ENCODE measurements around the gene TANK.
A peak's percentile ranks its signal among the peaks of the same experiment; 100 is the strongest.
"Not testable (repeated sequence)": the region's sequence is repeated elsewhere in the genome, so short reads cannot be mapped to it uniquely, and the experiment has no call there.

The TANK gene

DNA sequence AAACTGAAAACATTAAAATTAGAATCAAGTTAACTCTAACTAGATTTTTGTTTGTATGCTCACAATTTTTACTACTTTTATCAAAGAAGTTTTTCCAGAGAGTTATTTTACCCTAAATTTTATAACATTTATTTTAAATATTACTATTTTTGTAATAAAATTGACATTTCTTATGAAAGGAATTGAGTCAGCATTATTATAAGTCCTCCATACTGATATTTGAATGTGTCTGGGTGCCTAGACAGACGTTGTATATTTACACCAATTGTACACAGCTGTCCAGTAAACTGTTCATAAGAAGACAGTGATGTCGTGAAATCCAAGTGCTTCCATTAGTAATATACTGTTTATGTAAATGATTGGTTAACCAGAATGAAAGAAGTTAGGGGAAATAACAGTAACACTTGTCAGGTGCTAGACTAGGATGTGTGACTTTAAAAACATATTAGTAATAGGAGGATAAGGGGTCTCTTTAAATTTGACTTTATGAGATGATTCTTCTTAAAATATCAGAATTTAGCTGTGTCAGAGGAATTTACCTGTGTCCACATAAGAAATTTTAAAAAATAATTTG is 73.7 kb downstream of the TANK start:
- no peak for DNase-seq

DNA sequence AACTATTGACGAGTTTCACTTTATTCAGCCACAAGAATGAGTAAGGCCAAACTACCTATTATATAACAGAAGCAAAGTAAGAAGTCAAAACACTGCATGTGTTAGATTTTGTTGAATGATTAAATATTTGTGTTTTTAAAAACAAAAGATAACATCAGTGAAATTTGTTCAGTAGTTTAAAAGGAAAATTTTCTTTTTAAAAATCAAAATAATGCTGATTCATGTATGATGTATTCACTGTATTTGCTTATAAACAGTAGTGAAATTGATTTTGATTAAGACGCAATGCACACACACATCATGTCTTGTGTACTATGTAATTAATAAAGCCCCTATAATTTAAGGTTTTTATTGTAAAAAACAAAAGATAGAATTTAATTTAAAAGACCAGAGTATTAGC is 74.4 kb downstream of the TANK start:
- DNase-seq: no peak

- DNase-seq: peak; percentile 40
Measured at GRCh38 chr2:161237392-161238264, 77.4 kb downstream of the TANK start.

- no peak for DNase-seq
Measured at GRCh38 chr2:161238265-161238559, 78.0 kb downstream of the TANK start.

DNA sequence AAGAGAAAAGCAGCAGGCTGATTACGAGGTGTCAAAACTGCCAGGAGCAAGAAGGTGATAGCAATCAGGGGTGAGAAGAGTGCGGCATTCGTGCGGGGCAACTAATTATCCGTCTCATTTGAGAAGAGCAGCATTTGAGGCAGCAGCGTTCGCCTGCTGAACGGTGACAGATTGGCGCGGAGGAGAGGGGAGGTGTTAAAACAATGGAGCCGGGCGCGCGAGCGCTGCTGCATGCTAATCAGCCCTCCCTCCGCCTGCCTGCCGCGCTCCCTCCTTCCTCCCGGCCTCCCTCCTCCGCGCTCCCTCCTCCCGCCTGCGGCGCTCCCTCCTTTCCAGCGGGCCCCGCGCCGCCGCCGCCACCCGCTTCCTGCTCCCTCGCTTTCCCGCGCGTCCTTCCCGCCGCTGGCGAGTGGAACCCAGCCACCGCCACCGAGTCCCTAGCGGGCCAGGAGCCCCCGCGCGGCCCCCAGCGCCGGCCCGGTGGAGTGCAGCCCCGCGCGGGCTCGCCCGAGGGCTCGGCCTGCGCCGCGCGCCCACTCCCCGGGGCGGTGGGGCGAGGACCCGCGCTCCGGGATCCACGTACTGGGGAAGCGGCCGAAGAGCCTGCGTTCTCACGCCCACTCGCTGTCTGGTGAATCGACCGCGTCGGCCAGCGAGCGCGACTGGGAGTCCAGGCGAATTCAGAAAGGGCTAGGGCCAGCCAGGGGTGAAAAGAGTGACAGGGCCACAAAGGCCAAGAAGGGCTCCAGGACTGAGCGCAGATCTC is 78.5 kb downstream of the TANK start:
- peak; percentile 23 for DNase-seq

DNA sequence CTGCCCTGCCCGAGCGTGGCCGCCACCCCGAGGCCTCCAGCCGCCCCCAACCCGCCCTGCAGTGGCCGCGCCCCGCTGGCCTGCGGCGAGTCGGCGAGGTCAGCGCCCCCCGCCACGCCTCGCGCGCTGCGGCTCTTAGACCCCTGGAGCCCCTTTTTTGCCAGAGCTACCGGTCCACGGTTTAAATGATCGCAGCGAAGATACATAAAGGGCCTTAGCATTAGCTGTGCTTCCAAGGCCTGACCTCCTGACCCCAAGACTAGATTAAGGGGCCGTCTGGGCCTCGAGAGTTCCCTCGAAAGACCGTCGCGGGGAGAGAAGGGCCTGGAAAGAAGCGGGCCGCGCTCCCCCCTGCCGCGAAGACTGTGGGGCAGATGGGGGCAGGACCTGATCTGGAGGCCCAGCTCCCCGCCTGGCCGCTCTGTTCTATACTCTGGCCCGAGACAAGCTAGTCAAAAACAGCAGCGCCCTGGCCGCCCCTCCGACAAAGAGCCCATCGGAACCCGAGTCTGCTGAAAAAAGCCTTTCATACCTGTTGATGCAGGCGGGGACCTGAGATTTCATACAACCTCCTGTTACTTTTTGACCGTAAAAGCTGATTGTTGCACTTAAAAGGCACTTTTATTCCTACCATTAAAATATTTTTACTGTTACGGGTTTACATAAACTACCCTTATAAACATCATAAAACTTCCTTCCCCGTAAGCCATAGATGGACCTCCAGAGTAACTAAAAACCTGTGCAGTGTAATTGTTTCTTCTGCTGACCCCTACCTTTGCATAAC is 79.3 kb downstream of the TANK start:
- no peak for DNase-seq

- no peak for DNase-seq
Measured at GRCh38 chr2:161241894-161242293, 81.7 kb downstream of the TANK start.

- DNase-seq: no peak
Measured at GRCh38 chr2:161243312-161243711, 83.1 kb downstream of the TANK start.

GRCh38 chr2:161243905-161244304 is 83.7 kb downstream of the TANK start:
- DNase-seq: no peak

- DNase-seq: peak; percentile 64
Measured at GRCh38 chr2:161244387-161245260, 84.4 kb downstream of the TANK start.

DNA sequence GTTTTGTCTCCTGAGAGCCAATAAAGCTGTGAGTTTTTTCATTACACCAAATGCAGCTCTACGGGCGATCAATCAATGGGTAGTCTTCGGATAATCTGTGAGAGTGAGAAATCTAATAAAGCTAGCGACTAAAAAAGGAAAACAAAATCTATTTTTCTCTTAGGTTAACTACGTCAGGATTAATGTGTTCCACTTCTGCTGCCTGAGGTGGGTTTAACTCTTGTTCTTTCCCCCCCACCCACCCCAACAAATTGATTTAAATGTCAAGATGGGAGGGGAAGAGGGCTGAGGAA is 85.0 kb downstream of the TANK start:
- no peak for DNase-seq

GRCh38 chr2:161245671-161246070 is 85.4 kb downstream of the TANK start:
- no peak for DNase-seq

DNA sequence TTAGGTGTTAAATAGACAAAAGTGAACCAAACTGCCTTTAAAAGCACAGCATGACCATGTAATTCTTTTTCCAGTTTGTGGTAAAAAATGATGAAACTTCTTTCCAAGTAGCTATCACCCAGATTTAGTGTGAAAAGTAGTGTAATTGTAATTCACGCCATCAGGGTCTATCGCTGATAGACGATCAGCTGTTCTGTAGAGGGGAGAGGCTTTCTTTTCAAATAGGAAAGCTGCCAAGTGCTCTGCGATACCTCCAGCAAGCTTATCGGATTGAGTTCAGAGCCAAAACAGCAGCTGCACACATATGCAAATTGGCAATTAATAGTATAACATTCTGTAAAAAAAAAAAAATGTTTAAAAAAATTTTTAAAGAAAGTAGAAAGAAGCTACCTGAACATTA is 86.1 kb downstream of the TANK start:
- DNase-seq: no peak

GRCh38 chr2:161250864-161251436 is 90.7 kb downstream of the TANK start:
- DNase-seq: peak; percentile 87

DNA sequence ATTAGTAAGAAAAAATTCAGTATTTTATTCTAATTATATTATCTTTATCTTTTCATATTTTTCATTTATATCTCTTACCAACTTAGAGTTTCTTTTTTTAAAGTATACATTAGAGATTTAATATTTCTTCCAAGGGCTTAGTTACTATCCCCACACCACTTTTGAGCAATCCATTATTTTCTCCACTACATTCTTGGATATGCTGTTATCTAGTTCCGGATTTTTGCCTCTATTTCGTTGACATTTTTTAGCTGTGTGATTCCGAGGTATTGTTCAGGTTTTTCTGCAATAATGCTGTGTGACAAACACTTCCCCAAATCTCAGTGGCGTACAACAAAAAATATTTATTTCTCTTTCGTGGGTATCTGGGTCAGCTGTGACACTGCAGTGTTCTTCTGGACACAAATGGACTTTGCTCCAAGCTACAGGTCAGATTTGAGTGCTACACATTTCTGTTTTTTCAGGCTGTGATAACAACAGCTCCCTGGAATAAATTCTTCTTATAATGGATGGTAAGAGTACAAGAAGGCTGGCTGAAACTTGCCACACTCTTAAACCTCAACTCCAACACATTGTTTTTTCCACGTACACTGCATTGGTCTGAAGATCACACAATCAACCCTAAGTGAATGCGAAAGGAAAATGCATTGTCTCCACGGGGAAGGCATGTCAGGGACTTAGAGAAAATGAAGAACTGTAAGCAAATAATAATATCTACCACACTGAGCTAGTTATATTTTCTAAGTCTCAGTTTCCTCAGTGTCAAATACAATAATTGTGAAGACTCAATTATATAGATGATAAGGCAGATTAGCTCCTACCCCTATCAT is 97.1 kb downstream of the TANK start:
- DNase-seq: no peak

- peak; percentile 88 for DNase-seq
Measured at GRCh38 chr2:161265874-161266273, 105.6 kb downstream of the TANK start.

DNA sequence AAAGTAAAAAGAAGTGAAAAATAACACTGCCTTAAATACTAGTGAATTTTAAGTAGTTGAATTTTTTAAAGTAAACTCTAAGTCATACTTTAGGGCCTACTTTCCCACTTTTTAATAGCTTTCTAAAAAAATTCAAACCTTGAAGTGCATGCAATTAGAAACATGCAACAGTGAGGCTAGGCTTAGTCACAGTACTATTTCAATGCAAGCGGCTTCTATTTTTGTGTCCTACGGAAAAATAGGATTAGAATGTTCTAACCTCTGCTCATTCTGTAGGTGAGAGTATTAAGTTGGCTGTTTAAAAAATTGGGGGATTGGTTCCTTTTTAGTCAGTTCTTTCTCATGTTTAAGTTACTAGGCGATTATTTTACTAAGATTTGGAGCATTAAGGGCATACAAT is 108.9 kb downstream of the TANK start:
- DNase-seq: no peak

DNA sequence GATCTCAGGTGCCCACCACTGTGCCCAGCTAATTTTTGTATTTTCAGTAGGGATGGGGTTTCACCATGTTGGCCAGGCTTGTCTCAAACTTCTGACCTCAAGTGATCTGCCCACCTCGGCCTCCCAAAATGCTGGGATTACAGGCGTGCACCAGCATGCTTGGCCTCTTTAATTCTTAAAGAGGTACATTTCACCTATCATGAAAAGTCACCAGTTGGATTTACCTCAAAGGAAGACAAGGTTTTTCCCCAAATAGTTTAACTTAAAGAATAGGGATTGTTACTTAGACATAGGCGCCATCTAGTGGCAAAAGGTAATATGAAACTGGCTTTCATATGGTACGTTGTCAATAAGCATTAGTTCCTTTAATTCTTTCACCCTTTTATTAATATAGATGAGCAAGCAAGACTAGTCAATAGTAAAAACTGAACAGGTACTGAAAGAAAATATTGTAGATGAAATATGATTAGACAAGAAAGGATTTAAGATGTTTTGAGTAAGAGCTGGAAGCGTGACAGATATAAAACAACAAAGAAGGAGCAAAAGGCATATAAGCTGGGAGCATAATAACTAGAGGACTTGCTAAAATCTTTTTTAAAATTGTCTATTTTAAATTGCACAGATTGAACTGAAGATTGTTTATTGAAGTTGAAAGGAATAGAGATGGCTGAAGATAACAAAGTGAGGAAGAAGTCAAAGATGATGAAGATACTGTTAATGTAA is 113.0 kb downstream of the TANK start:
- peak; percentile 51 for DNase-seq

GRCh38 chr2:161278564-161279229 is 118.5 kb downstream of the TANK start:
- DNase-seq: not testable (repeated sequence)

Measured in DMS153 (cell line).